HL-60/S4 (cell line): Measurements from ENCODE around the gene P2RY4.
"Not testable (repeated sequence)": the region's sequence is repeated elsewhere in the genome, so short reads cannot be mapped to it uniquely, and the experiment has no call there.

Experiments
- in situ Hi-C: fragments of 300-500 bp; cut with MboI; formaldehyde crosslinking; loops from 2 replicates; pipeline ENCODE4 v1.14.3; 2022; ENCODE audit warnings: low sequenced_read_pairs

The P2RY4 gene

GRCh38 chrX:70260104-70260503 is at the start of gene P2RY4:
Gene P2RY4, minus strand, starts transcription at chrX:70260204. Its CDS starts 580 bp downstream, at chrX:70259624.
- in situ Hi-C loops: no loop called here

- in situ Hi-C loops: no loop called here
These were observed 41.7 kb upstream of the P2RY4 start for GRCh38 chrX:70301716-70302115.

DNA sequence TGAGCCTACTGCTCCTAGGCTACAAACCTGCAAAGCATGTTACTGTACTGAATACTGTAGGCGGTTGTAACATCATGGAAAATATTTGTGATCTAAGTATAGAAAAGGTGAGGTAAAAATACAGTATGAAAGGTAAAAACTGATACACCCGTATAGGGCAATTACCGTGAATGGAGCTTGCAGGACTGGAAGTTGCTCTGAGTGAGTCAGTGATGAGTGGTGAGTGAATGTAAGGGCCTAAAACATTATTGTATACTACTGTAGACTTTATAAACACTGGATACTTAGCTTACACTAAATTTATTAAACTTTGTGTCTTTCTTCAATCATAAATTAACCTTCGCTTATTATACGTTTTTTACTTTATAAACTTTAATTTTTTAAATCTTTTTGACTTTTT is 33.6 kb upstream of the P2RY4 start:
- in situ Hi-C loops: no loop called here

GRCh38 chrX:70292788-70293187 is 32.8 kb upstream of the P2RY4 start:
- in situ Hi-C loops: no loop called here

DNA sequence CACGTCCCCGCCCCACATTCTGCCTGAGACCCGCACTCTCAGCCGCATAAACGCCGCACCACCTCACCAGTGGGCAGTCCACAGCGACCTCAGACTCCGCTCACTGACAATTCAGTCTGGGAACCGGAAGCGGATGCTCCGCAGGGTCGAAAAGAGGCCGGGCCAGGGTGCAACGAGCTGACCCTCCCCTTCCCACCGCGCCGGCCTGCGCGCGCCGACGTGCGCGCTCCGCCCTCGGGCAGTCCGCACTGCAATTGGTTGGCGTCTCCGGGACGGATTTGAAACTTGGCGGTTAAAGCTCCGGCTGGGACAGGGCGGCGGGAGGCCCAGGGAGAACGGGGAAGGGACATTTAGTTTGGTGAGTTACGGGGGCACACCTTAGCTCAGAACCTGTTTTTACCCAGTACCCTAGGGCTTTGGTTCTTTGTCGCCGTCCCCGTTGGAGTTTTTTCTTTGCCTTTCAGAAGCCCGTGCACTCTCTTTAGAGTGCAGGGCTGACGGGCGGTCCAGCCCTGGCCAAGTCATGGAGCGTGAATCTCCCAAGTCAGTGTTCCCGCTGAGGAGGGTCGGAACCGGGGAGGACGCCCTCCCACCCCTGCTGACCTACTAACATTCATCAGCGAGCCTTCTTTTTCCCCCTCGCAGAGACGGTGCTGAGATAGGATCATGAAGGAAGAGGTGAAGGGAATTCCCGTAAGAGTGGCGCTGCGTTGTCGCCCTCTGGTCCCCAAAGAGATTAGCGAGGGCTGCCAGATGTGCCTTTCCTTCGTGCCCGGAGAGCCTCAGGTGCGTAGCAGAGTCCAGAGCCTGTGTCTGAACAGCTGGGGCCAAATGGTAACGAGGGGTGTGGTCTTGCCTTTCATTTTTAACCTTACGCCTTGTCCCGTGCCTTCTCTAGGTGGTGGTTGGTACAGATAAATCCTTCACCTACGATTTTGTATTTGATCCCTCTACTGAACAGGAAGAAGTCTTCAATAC is 30.1 kb upstream of the P2RY4 start, which contains the start of the genes KIF4A and PDZD11:
Gene KIF4A, plus strand, starts transcription at position 312 of the 978 bp plus-strand sequence. Its CDS starts 355 bp downstream, at position 667.
Gene PDZD11, minus strand, starts transcription at position 135 of the 978 bp plus-strand sequence. CDS start 586 bp downstream, outside the sequence.
- in situ Hi-C loops: no loop called here

DNA sequence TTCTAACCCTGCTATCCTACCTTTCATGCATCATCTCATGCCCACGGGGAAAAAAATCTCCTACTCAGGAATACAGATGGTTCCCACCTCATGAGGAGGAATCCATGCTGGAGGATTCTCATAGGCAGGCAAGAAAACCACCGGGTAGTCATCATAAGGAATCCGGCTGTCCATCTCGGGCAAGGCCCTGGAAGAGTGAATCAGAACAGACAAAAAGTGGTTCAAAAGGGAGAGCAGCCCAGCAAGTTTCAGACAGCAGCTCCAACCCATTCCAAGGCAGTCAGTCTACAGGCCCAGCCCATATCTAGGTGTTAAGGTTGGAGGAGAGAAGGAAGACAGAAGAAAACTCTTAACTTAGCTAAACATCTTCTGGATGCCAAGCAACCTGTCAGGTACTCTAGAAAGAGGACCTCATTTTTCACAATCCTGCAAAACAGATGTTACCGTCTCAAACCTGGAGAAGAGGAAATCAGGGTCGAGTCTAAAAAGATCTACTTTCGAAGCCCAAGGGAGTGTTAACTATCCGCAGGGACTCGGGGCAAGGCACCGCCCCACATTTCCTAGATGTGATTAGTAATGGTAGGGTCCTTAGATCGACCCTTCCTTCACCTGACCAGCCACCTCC is 29.3 kb upstream of the P2RY4 start:
- in situ Hi-C loops: no loop called here

GRCh38 chrX:70281951-70282350 is 21.9 kb upstream of the P2RY4 start, which contains the start of gene RAB41:
Gene RAB41, plus strand, starts transcription at chrX:70282172. Its CDS starts 46 bp downstream, at chrX:70282218.
- in situ Hi-C loops: no loop called here

- in situ Hi-C loops: no loop called here
These were observed 20.6 kb upstream of the P2RY4 start for GRCh38 chrX:70280573-70280972.

DNA sequence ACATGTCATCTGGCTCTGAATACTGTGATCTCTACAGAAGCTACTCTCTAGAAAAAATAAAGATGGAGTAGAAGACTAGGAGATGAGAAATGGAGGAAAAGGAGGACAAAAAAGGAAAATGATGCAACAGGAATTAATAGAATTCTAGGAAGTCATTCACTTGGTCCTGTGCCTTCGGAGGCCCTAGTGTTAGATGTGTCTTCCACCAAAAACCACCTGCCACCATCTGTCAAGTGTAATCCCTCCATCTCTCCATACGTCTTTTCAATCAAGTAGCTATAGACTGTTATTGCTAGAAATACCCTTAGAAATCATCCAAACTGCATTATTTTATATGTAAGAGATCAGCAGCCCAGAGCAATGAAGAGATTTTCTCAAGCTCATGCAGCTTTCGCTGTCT is 19.1 kb upstream of the P2RY4 start:
- in situ Hi-C loops: no loop called here

DNA sequence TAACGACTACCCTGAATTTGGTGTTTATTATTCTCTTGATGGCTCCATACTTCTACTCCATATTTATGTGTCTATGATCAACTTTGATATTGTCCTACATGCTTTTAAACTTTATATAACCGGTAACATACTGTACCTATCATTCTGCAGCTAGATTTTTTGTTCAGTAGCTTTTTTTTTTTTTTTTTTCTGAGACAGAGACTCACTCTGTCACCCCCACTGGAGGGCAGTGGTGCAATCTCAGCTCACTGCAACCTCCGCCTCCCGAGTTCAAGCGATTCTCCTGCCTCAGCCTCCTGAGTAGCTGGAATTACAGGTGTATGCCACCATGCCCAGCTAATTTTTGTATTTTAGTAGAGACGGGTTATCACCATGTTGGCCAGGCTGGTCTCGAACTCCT is 14.0 kb upstream of the P2RY4 start:
- in situ Hi-C loops: not testable (repeated sequence)

- in situ Hi-C loops: no loop called here
These were observed 8.0 kb upstream of the P2RY4 start, which contains the start of gene ARR3 for GRCh38 chrX:70268034-70268433. Gene ARR3, plus strand, starts transcription at chrX:70268334. Its CDS starts 1,052 bp downstream, at chrX:70269386.

GRCh38 chrX:70264784-70265183 is 4.8 kb upstream of the P2RY4 start:
- in situ Hi-C loops: no loop called here

DNA sequence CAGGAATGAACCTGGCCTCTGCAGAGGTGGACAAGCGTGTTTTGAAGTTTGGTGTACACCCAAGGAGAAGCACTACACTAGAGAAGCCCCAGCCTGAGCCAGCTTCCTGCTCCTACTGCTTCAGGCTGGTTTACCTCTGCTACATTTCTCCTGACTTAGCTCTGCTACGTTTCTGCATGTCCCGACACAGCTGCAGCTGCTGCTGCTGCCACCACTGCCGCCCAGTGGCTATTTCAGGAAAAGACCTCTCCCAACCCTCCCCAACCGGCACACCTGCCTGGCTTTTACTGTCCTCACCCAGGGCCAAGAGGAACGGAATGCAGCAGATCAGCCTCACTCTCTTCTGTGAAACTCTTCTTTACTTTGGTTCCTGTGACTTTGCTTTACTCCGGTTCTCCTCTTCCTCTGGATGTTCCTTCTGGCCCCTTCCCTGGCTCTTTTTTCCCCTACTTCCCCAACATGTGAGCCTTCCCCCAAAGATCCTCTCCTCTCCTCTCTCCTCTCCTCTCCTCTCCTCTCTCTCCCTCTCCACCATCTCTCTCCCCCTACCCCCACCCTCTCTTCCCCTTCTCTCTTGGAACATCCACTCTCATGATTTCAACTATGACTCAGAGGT is 3.1 kb upstream of the P2RY4 start:
- in situ Hi-C loops: no loop called here

- in situ Hi-C loops: no loop called here
These were observed 2.3 kb downstream of the P2RY4 start for GRCh38 chrX:70257423-70258288.

DNA sequence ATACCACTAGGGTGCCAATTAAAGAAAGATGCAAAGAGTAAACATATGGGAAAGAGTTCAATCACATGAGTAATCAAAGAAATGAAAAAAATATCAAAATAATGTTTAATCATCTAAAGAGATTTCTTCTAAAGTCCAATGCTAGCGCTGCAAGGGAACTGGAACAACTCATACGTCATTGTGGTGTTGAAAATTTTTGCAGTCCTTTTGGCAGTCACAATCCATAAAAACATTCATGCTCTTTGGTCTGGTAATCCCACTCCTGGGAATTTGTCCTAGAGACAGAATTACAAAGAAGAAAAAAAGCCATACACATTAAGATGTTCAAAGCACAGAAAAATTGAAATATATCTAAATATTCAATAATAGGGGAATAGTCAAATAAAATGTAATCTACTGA is 4.6 kb downstream of the P2RY4 start:
- in situ Hi-C loops: no loop called here

DNA sequence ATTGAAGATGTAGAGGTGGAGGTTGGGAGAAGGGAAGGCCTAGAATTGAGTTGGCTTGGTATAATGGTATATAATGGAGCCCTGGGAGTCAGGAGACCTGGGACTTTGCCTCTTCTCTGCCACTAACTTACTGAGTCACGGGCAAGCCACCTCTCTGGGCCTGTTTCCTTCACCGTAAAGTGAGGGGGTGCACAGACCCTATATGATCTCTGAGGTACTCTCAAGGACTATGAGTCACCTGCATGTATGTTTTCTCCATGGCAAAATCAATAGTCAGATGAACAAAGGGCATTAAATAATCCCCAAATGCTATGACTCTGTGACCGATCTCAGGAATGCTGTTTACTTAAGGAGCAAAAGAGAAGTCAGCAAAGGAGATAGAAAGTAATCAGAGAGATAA is 5.1 kb downstream of the P2RY4 start:
- in situ Hi-C loops: no loop called here

DNA sequence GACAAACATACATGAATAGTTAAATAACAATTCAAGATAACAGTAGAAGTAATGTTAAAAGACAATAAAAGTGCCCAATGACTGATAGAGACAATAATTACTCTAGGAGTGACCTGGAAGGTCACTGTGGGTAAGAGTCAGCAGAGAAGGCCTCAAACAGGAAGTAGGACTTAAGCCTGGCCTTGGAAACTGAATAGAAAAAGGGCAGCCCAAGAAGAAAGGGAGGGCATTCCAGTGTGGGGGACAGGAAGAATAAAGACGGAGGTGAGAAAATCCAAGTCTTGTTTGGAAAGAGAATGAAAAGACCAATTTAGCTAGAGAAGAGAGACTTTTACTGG is 6.0 kb downstream of the P2RY4 start:
- in situ Hi-C loops: no loop called here

- in situ Hi-C loops: no loop called here
These were observed 6.5 kb downstream of the P2RY4 start for GRCh38 chrX:70253377-70254062.

DNA sequence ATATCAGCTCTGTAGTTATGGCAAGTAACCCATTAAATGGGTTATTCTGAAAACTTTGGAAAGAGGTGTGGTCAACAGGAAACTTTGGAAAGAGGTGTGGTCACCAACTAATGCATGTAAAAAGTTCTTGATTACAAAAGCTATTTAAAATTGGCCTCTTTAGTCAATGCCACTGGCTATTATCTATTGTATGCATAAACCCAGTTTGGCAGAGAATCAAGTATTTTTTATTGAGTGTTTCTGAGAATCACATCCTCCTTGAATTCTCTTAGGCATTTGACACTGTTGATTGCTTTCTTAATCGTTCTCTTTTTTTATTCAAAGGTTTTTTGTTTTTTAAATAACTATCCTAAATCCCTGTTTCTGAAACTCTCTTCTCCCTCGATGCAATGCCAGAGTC is 7.5 kb downstream of the P2RY4 start:
- in situ Hi-C loops: no loop called here

- in situ Hi-C loops: no loop called here
These were observed 12.8 kb downstream of the P2RY4 start for GRCh38 chrX:70247252-70247651.
